KBM-7 (cell line): ENCODE data around the gene SIRT3.

Experiments
- DNase-seq: peaks from one replicate; pipeline ENCODE4 v3.0.0-alpha.2; 2015
- in situ Hi-C: fragments of 300-500 bp; cut with MboI; formaldehyde crosslinking; loops from 2 replicates; pipeline ENCODE4 v1.14.3; 2020; ENCODE audit warnings: low sequenced_read_pairs, low pct_unique_long_range_greater_than_20kb, mixed read lengths

Gene SIRT3

GRCh38 chr11:208181-208916 is 27.8 kb downstream of the SIRT3 start:
- DNase-seq = peak; percentile 82
- in situ Hi-C loops = no loop called here

- DNase-seq = no peak
- in situ Hi-C loops = no loop called here
Observed at GRCh38 chr11:207863-208180, 28.3 kb downstream of the SIRT3 start.

- in situ Hi-C loops = no loop called here
- peak; percentile 99 for DNase-seq
Observed at GRCh38 chr11:207208-207862, 28.8 kb downstream of the SIRT3 start, which contains the start of the genes BET1L and RIC8A. Gene BET1L, minus strand, starts transcription at chr11:207399. Its CDS starts 78 bp downstream, at chr11:207321. Gene RIC8A, plus strand, starts transcription at chr11:207708. Its CDS starts 1,147 bp downstream, at chr11:208855.

GRCh38 chr11:206526-207207 is 29.5 kb downstream of the SIRT3 start:
- in situ Hi-C loops = no loop called here
- peak; percentile 61 for DNase-seq

- no peak for DNase-seq
- in situ Hi-C loops = no loop called here
Observed at GRCh38 chr11:206002-206384, 30.1 kb downstream of the SIRT3 start.

- no peak for DNase-seq
- in situ Hi-C loops = no loop called here
Observed at GRCh38 chr11:205221-206001, 30.7 kb downstream of the SIRT3 start.

- in situ Hi-C loops = no loop called here
Observed at GRCh38 chr11:204587-205109, 31.5 kb downstream of the SIRT3 start.

GRCh38 chr11:203945-204586 is 32.1 kb downstream of the SIRT3 start:
- in situ Hi-C loops = no loop called here
- no peak for DNase-seq

More at GRCh38 chr11:204587-205109, 31.5 kb downstream of the SIRT3 start:
- no peak for DNase-seq

- in situ Hi-C loops = no loop called here
- no peak for DNase-seq
Observed at GRCh38 chr11:203056-203944, 32.8 kb downstream of the SIRT3 start.

- in situ Hi-C loops = no loop called here
- no peak for DNase-seq
Observed at GRCh38 chr11:202490-202889, 33.7 kb downstream of the SIRT3 start.

GRCh38 chr11:201966-202365 is 34.2 kb downstream of the SIRT3 start:
- DNase-seq = peak; percentile 74
- in situ Hi-C loops = no loop called here

GRCh38 chr11:200224-201003 is 35.7 kb downstream of the SIRT3 start:
- no peak for DNase-seq
- in situ Hi-C loops = no loop called here

GRCh38 chr11:199782-200181 is 36.4 kb downstream of the SIRT3 start:
- DNase-seq = no peak
- in situ Hi-C loops = no loop called here

- in situ Hi-C loops = no loop called here
- no peak for DNase-seq
Observed at GRCh38 chr11:199004-199581, 37.0 kb downstream of the SIRT3 start.

GRCh38 chr11:198236-198806 is 37.8 kb downstream of the SIRT3 start:
- in situ Hi-C loops = no loop called here

GRCh38 chr11:197741-198235 is 38.4 kb downstream of the SIRT3 start:
- no peak for DNase-seq
- in situ Hi-C loops = no loop called here

More at GRCh38 chr11:198236-198806, 37.8 kb downstream of the SIRT3 start:
- no peak for DNase-seq
